MM.1S (cell line): ENCODE data around the gene OR52B6.
"Not testable (repeated sequence)": the region's sequence is repeated elsewhere in the genome, so short reads cannot be mapped to it uniquely, and the experiment has no call there.

Experiments
- DNase-seq: peaks from one replicate; pipeline ENCODE4 v3.0.0-alpha.2; 2015
- H2AFZ ChIP-seq: fragments of 300-600 bp; sonication (generic); 2 replicates; pipeline ENCODE4 v1.6.0; 2016; ENCODE audit warnings: antibody characterized with exemption, low read length
- H3F3A ChIP-seq: fragments of 300-600 bp; sonication (generic); 2 replicates; pipeline ENCODE4 v1.6.1; 2016; ENCODE audit warnings: mild to moderate bottlenecking, antibody characterized with exemption, low read length, moderate library complexity, mixed read lengths; ENCODE audit not compliant: insufficient read depth
- H3K27ac ChIP-seq: fragments of 300-600 bp; sonication (generic); 2 replicates; pipeline ENCODE4 v1.5.1; 2016; ENCODE audit warnings: mild to moderate bottlenecking, low read length
- H3K27me3 ChIP-seq: fragments of 300-600 bp; sonication (generic); replicated peaks from 2 replicates; pipeline ENCODE4 v1.6.0; 2016; ENCODE audit warnings: low read length; ENCODE audit not compliant: insufficient read depth
- H3K36me3 ChIP-seq: fragments of 300-600 bp; sonication (generic); replicated peaks from 2 replicates; pipeline ENCODE4 v1.6.1; 2016; ENCODE audit warnings: mild to moderate bottlenecking, low read length, mixed read lengths; ENCODE audit not compliant: insufficient read depth
- H3K4me1 ChIP-seq: fragments of 300-600 bp; sonication (generic); 2 replicates; pipeline ENCODE4 v1.6.1; 2016; ENCODE audit warnings: low read length, mixed read lengths
- H3K4me2 ChIP-seq: fragments of 300-600 bp; sonication (generic); 2 replicates; pipeline ENCODE4 v1.6.0; 2016; ENCODE audit warnings: low read depth, low read length
- H3K4me3 ChIP-seq: fragments of 300-600 bp; sonication (generic); 2 replicates; pipeline ENCODE4 v1.5.1; 2016; ENCODE audit warnings: low read length, mixed read lengths
- H3K79me2 ChIP-seq: fragments of 300-600 bp; sonication (generic); 2 replicates; pipeline ENCODE4 v1.6.1; 2016; ENCODE audit warnings: mixed run types, low read length, mixed read lengths
- H3K9ac ChIP-seq: fragments of 300-600 bp; sonication (generic); 2 replicates; pipeline ENCODE4 v1.6.1; 2016; ENCODE audit warnings: low read length, mixed read lengths
- H3K9me2 ChIP-seq: fragments of 300-600 bp; sonication (generic); replicated peaks from 2 replicates; pipeline ENCODE4 v1.6.1; 2016; ENCODE audit warnings: mild to moderate bottlenecking, low read length, mixed read lengths; ENCODE audit not compliant: insufficient read depth
- H3K9me3 ChIP-seq: fragments of 300-600 bp; sonication (generic); replicated peaks from 2 replicates; pipeline ENCODE4 v1.6.1; 2016; ENCODE audit warnings: mild to moderate bottlenecking, low read length, mixed read lengths; ENCODE audit not compliant: insufficient read depth
- H4K20me1 ChIP-seq: fragments of 300-600 bp; sonication (generic); 2 replicates; pipeline ENCODE4 v1.6.1; 2016; ENCODE audit warnings: mild to moderate bottlenecking, low read length, moderate library complexity, mixed read lengths; ENCODE audit not compliant: insufficient read depth
- EZH2 ChIP-seq: fragments of 300-600 bp; sonication (generic); optimal IDR thresholded peaks from 2 replicates; pipeline ENCODE3; 2017; ENCODE audit warnings: low read depth, mild to moderate bottlenecking, antibody characterized with exemption, low read length, mixed read lengths
- EZH2phosphoT487 ChIP-seq: fragments of 300-600 bp; sonication (generic); IDR thresholded peaks from 2 replicates; pipeline ENCODE4 v1.6.1; 2018; ENCODE audit warnings: antibody characterized with exemption, low read length
- TF ChIP-seq, protein P1 (sequence below): fragments of 300-600 bp; sonication (generic); IDR thresholded peaks from 2 replicates; pipeline ENCODE4 v1.5.1; 2016; ENCODE audit warnings: antibody characterized with exemption, low read length, mixed read lengths

Gene OR52B6

GRCh38 chr11:5577101-5577500 lies 3.6 kb upstream of the OR52B6 start:
- Histone ChIP-seq H3K27ac (no peak overlapping the region), H3K9me3 (no peaks in the 10 kb centered on the region), H3K9me2 (no peaks in the 10 kb centered on the region), H3K79me2 (no peaks in the 10 kb centered on the region), H2AFZ (no peak overlapping the region), H3K9ac (no peak overlapping the region), H4K20me1 (no peaks in the 10 kb centered on the region), H3K4me1 (no peaks in the 10 kb centered on the region), H3K4me3 (no peak overlapping the region), H3F3A (no peaks in the 10 kb centered on the region), H3K4me2 (no peak overlapping the region), H3K27me3 (no peaks in the 10 kb centered on the region), H3K36me3 (no peaks in the 10 kb centered on the region)
- TF ChIP-seq EZH2phosphoT487, result no peak
- TF ChIP-seq EZH2, result no peak
- TF ChIP-seq, protein P1, sequence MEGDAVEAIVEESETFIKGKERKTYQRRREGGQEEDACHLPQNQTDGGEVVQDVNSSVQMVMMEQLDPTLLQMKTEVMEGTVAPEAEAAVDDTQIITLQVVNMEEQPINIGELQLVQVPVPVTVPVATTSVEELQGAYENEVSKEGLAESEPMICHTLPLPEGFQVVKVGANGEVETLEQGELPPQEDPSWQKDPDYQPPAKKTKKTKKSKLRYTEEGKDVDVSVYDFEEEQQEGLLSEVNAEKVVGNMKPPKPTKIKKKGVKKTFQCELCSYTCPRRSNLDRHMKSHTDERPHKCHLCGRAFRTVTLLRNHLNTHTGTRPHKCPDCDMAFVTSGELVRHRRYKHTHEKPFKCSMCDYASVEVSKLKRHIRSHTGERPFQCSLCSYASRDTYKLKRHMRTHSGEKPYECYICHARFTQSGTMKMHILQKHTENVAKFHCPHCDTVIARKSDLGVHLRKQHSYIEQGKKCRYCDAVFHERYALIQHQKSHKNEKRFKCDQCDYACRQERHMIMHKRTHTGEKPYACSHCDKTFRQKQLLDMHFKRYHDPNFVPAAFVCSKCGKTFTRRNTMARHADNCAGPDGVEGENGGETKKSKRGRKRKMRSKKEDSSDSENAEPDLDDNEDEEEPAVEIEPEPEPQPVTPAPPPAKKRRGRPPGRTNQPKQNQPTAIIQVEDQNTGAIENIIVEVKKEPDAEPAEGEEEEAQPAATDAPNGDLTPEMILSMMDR, result no peak
- DNase-seq, result no peak

GRCh38 chr11:5581014-5581413 lies 337 bp downstream of the OR52B6 start:
- DNase-seq, result no peak
- TF ChIP-seq, protein P1, result no peak
- TF ChIP-seq EZH2 (no peak), EZH2phosphoT487 (no peak)
- H3K36me3 ChIP-seq, result no peaks in the 10 kb centered on the region
- no peak overlapping the region for H2AFZ ChIP-seq
- H3K27ac ChIP-seq, result no peak overlapping the region
- no peak overlapping the region for H3K4me2 ChIP-seq
- H3K4me3 ChIP-seq, result no peak overlapping the region
- H3K9ac ChIP-seq, result no peak overlapping the region
- H3K9me3 ChIP-seq, result no peaks in the 10 kb centered on the region
- no peaks in the 10 kb centered on the region for H3K79me2 ChIP-seq
- no peaks in the 10 kb centered on the region for H3K9me2 ChIP-seq
- no peaks in the 10 kb centered on the region for H3F3A ChIP-seq
- no peaks in the 10 kb centered on the region for H3K27me3 ChIP-seq
- no peaks in the 10 kb centered on the region for H4K20me1 ChIP-seq
- H3K4me1 ChIP-seq, result no peaks in the 10 kb centered on the region

- H3K4me3 ChIP-seq, H3K27ac ChIP-seq, H4K20me1 ChIP-seq, H3K4me2 ChIP-seq, H3F3A ChIP-seq, H3K4me1 ChIP-seq, H3K9me2 ChIP-seq, DNase-seq, H3K9me3 ChIP-seq, H3K9ac ChIP-seq, H3K27me3 ChIP-seq, H3K36me3 ChIP-seq, H2AFZ ChIP-seq, H3K79me2 ChIP-seq: not testable (repeated sequence)
Observed at GRCh38 chr11:5584458-5584857, 3.8 kb downstream of the OR52B6 start.

DNA sequence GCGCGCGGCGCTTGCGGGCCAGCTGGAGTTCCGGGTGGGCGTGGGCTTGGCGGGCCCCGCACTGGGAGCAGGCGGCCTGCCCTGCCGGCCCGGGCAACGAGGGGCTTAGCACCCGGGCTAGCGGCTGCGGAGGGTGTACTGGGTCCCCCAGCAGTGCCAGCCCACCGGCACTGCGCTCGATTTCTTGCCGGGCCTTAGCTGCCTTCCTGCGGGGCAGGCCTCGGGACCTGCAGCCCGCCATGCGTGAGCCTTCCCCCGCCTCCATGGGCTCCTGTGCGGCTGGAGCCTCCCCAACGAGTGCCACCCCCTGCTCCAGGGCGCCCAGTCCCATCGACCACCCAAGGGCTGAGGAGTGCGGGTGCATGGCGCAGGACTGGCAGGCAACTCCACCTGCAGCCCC lies 9.2 kb downstream of the OR52B6 start:
- H3K4me1 ChIP-seq, H3K9ac ChIP-seq, H3K27me3 ChIP-seq, H3K36me3 ChIP-seq, H3K79me2 ChIP-seq, H3K9me3 ChIP-seq, H3K4me2 ChIP-seq, H2AFZ ChIP-seq, H3K4me3 ChIP-seq, H3K27ac ChIP-seq, H3F3A ChIP-seq, DNase-seq, H3K9me2 ChIP-seq, H4K20me1 ChIP-seq: not testable (repeated sequence)
